Measurements from ENCODE around the gene ABCB1. TPM values are rescaled to one million over a fixed set of nuclear protein-coding genes. Genes with fewer than 3 reads are reported as not detected.

ABCB1 gene
- 10 to 100 TPM in 1 of 6 donors, 1 to 10 TPM in 5; 2.2 to 14.1 (median 4.1) TPM for total RNA-seq

GRCh38 chr7:87600130-87601124 is at the start of gene ABCB1:
TSS of gene ABCB1 (minus strand) at chr7:87600884. CDS start at chr7:87600184, 700 bp downstream.
- DNase-seq (peak; percentile 28 to 84), ATAC-seq (ENCODE audit: low FRiP score in 2 of 2) (peak; percentile 88 to 91)
- Histone ChIP-seq H3K4me3 (peak within 1 kb of the TSS in 3 of 4 donors; percentile 22 to 51 (median 45)), H3K27me3 (peaks cover 0 to 4% (median 0%) of the 10 kb centered on the region in 4 donors), H3K9me3 (no peaks in the 10 kb centered on the region), H3K4me1 (peaks cover 0 to 13% (median 11%) of the 10 kb centered on the region in 4 donors), H3K27ac (peak within 1 kb of the TSS in 2 of 4 donors; percentile 1 to 39), H3K36me3 (no peaks in the 10 kb centered on the region)
- 4 to 5% methylated on average over 26 to 53 of the region's 61 CpGs for WGBS, 2 donors
- TF ChIP-seq POLR2A (IDR thresholded peaks at IDR 0.05) (peak in 1 of 4 donors; percentile 34), POLR2AphosphoS5 (IDR thresholded peaks at IDR 0.05) (peak in 1 of 2 donors; percentile 25), CTCF (IDR thresholded peaks at IDR 0.05) (no peak), EP300 (IDR thresholded peaks at IDR 0.05) (no peak)

- 87 to 93% methylated on average over 1 of the region's 1 CpG for WGBS, 2 donors
- DNase-seq (no peak), ATAC-seq (ENCODE audit: low FRiP score in 2 of 2) (no peak)
- Histone ChIP-seq H3K27ac (no peak overlapping the region), H3K4me3 (no peak overlapping the region), H3K9me3 (no peaks in the 10 kb centered on the region), H3K27me3 (no peaks in the 10 kb centered on the region), H3K4me1 (no peaks in the 10 kb centered on the region), H3K36me3 (no peaks in the 10 kb centered on the region)
- TF ChIP-seq POLR2AphosphoS5 (IDR thresholded peaks at IDR 0.05), result no peak
- no peak for TF ChIP-seq EP300 (IDR thresholded peaks at IDR 0.05)
- TF ChIP-seq CTCF (IDR thresholded peaks at IDR 0.05), result no peak
- no peak for TF ChIP-seq POLR2A (IDR thresholded peaks at IDR 0.05)
Measured at GRCh38 chr7:87648316-87648715, 47.6 kb upstream of the ABCB1 start.

GRCh38 chr7:87645446-87645845 is 44.8 kb upstream of the ABCB1 start:
- ATAC-seq (ENCODE audit: low FRiP score in 2 of 2) (no peak), DNase-seq (no peak)
- Histone ChIP-seq H3K9me3 (no peaks in the 10 kb centered on the region), H3K27ac (no peak overlapping the region), H3K4me1 (no peaks in the 10 kb centered on the region), H3K27me3 (no peaks in the 10 kb centered on the region), H3K36me3 (no peaks in the 10 kb centered on the region), H3K4me3 (no peak overlapping the region)
- TF ChIP-seq CTCF (IDR thresholded peaks at IDR 0.05) (no peak), EP300 (IDR thresholded peaks at IDR 0.05) (no peak), POLR2A (IDR thresholded peaks at IDR 0.05) (no peak), POLR2AphosphoS5 (IDR thresholded peaks at IDR 0.05) (no peak)
- WGBS, 2 donors, result 92% methylated on average over 1 of the region's 1 CpG

GRCh38 chr7:87635921-87636320 is 35.2 kb upstream of the ABCB1 start:
- Histone ChIP-seq H3K9me3 (no peaks in the 10 kb centered on the region), H3K4me1 (no peaks in the 10 kb centered on the region), H3K27me3 (no peaks in the 10 kb centered on the region), H3K4me3 (no peak overlapping the region), H3K36me3 (no peaks in the 10 kb centered on the region), H3K27ac (no peak overlapping the region)
- 77 to 88% methylated on average over 1 of the region's 1 CpG for WGBS, 2 donors
- ATAC-seq (ENCODE audit: low FRiP score in 2 of 2), result no peak
- TF ChIP-seq CTCF (IDR thresholded peaks at IDR 0.05) (no peak), POLR2A (IDR thresholded peaks at IDR 0.05) (no peak), POLR2AphosphoS5 (IDR thresholded peaks at IDR 0.05) (no peak), EP300 (IDR thresholded peaks at IDR 0.05) (no peak)
- no peak for DNase-seq
